Left forelimb (tissue), 1 donor: ENCODE measurements around the gene CEP85.

Experiments used
- DNase-seq: peaks from one replicate; pipeline ENCODE4 v3.0.0-alpha.2; 2018; ENCODE audit warnings: low spot score

Gene CEP85

GRCh38 chr1:26233903-26234643 lies at the start of gene CEP85:
Gene CEP85, plus strand, starts transcription at chr1:26234200. Its CDS starts 5,584 bp downstream, at chr1:26239784.
- peak; percentile 99 for DNase-seq

GRCh38 chr1:26184883-26185282 lies 49.1 kb upstream of the CEP85 start:
- no peak for DNase-seq

DNA sequence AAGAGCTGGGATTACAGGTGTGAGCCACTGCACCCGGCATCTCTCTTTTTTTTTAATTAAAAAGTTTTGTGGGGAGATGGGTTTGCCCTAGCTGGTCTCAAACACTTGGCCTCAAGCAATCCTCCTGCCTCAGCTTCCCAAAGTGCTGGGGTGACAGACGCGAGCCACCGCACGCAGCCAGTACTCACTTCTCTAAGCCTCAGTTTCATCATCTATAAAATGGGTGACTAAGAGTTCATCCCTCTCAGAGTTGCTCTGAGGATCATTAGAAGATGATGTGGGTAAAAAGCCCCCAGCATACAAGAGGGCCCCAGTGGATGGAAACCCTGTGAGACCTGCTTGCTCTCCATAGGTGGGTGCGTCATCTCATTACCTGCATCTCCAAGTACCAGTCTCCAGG lies 46.1 kb upstream of the CEP85 start:
- no peak for DNase-seq

DNA sequence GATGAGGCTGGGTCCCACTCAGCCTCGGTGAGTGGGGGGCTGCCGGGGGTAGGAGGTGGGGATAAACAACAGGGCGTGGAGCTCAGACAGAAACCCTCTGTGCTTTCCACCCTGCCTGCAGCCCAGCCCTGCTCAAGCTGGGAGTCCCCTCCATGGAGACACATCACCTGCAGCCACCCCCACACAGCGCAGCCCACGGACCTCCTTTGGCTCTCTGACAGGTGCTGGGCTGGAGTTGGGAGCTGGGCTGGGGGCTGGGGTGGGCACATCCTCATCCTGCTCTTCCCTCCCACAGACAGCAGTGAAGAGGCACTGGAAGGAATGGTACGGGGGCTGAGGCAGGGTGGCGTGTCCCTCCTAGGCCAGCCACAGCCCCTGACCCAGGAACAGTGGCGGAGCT lies 45.5 kb upstream of the CEP85 start:
- no peak for DNase-seq

GRCh38 chr1:26189331-26189730 lies 44.7 kb upstream of the CEP85 start:
- DNase-seq = no peak

DNA sequence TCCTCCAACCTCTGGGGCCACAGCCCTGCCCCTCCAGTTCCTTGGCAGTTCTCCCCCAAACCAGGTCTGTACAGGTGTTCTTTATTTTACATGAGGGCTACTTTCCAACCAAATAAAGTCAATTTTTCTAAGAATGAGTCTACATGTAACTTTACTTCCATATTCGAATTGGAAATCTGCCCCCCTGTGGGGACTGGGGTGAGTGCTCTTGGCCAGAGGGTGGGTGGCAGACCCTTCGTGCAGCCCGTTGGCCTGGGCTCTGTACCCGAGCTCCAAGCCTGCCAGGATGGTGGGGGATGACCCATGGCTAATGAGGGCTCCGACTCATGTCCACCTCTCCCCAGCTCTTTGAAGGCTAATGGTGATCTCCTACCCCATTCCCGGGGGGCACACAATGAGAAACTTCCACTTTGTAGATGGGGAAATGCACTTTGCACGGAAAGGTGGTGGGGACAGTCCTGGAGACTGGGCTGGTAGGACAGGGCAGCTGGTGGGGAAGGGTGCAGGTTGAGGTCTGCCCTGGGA lies 44.2 kb upstream of the CEP85 start:
- no peak for DNase-seq

- DNase-seq = no peak
Measured at GRCh38 chr1:26190373-26190987, 43.5 kb upstream of the CEP85 start, which contains the start of gene CATSPER4. Gene CATSPER4, plus strand, starts transcription at chr1:26190602. Its CDS starts 26 bp downstream, at chr1:26190628.

GRCh38 chr1:26191739-26192138 lies 42.3 kb upstream of the CEP85 start:
- no peak for DNase-seq

DNA sequence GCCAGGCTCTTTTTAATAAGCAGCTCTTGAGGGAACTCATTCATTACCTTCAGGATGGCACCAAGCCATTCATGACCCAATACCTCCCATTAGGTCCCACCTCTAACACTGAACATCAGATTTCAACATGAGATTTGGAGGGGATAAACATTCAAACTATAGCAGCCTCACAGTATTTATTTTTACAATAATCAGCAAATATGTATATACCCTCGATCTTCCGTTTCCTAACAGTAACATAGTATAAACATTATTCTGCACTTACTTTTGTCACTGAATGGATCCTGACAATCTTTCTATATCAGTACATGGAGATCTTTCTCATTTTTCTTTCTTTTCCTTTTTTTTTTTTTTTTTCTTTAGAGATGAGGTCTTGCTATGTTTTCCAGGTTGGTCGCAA lies 38.2 kb upstream of the CEP85 start:
- no peak for DNase-seq

DNA sequence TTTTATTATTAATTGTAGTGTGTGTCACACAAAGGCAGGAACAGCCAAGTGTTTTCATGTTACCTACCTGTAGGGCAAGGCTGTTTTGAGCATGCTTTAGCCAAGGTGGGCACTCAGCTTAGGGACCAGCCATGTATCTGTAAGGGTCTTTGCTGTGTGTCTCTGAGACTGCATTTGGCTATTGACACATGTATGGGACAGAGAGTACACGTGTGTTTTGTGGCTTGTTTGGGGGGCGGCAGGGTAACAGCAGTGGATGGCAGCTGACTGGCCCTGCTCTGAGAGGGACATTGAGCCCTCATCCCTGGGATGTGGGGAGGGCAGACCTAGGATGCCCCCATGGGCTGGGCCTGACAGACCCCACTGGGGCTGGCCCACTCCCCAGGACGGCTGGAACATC lies 36.7 kb upstream of the CEP85 start:
- no peak for DNase-seq

DNA sequence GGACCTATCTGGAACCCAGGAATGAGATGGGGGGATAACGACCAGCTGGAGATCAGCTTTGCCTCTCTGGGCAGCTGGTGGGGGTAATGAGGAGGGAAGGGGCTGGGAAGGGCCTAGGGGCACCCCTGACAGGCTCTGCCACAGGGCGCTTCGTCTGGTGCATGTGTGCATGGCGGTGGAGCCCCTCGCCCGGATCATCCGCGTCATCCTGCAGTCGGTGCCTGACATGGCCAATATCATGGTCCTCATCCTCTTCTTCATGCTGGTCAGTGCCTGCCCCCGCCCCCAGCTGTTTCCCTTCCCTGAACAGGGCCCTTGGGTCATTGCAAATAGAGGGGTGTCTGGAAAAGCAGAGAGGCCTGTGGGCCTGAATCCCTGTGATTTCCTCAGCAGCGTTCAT lies 36.2 kb upstream of the CEP85 start:
- DNase-seq = no peak

GRCh38 chr1:26200413-26200812 lies 33.6 kb upstream of the CEP85 start:
- no peak for DNase-seq

DNA sequence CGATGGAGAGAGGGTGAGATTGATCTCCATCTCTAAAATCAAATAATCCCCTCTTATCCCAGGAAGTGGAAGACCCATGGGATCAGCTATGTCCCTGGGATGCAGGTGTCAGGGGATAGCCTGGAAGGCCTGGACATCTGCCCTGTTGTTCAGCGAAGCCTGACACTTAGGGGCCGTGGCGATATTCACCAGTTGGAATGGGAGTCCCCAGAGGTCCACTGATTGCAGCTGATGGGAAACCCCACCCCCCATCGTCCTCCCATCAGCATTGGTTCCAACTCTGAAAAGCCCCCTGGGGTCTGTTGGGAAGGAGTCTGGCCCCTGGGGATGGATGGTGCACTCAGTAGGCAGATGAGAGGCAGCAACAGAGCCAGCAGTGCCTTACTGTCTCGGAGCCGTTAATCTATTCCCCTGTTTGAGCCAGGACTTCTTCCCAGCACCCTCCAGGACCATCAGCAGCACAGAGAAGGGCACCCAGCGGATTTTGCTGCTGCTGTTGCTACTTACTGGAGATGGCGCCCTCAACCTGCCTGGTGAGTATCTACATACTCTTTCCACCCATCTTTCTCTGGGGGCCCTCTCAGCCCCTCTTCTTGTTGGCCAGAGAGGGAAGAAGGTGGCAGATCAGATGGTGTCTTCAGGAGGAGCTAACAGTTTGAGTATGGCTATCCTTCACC lies 30.2 kb upstream of the CEP85 start:
- no peak for DNase-seq

- DNase-seq = no peak
Measured at GRCh38 chr1:26210147-26210870, 23.7 kb upstream of the CEP85 start.

GRCh38 chr1:26212726-26213125 lies 21.3 kb upstream of the CEP85 start:
- DNase-seq = no peak

GRCh38 chr1:26213335-26213905 lies 20.6 kb upstream of the CEP85 start:
- no peak for DNase-seq

DNA sequence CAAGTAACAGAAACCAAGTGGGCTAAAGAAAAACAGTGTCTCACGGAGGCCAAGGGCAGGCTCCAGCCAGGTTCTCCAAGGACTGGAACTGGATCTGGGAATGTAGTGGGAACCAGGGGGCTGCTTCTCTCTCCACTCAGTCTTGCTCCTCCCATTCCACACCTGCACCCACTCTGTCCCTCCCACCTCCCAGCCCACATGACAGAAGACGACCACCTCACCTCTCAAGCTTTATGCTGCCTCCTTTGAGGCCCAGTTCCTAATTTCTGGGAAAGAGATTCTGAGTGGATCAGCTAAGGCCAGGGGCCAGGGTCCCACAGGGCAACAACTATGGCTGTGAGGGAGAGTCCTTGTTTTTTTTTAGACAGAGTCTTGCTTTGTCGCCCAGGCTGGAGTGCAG lies 18.8 kb upstream of the CEP85 start:
- DNase-seq = no peak

GRCh38 chr1:26218906-26219494 lies 15.0 kb upstream of the CEP85 start:
- no peak for DNase-seq

DNA sequence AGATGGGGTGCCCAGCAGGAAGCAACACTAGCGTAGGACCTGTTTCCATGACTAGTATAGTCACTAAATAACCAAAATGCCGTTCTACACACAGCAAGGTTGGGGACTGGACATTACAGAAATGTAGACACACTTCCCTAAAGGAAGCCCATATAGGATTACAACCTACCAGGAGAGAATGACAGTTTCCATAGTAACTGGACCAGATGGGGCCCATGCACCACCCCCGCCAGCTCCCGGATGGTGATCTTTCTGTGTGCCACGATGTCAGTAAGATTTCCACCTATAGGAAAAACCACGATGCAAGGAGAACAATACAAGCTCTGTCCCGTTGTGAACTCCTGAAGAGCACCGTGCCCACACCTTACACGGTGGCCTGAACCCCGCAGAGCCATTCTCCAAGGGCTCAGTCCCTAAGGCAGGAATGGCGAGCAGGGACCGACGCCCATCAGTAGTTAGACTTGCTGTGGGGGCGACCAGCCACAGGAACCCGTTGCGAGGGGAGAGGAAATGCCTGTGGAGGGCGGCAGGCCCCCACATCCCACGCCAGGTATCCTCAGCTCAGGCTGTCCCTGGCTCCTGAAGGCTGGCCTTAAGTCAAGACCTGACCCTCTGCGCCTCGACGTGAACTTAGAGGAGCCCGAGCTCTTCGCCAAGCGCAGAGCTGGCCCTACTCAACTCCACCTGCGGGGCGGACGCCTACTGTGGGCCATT lies 13.6 kb upstream of the CEP85 start:
- DNase-seq = no peak

- no peak for DNase-seq
Measured at GRCh38 chr1:26221094-26221493, 12.9 kb upstream of the CEP85 start.

DNA sequence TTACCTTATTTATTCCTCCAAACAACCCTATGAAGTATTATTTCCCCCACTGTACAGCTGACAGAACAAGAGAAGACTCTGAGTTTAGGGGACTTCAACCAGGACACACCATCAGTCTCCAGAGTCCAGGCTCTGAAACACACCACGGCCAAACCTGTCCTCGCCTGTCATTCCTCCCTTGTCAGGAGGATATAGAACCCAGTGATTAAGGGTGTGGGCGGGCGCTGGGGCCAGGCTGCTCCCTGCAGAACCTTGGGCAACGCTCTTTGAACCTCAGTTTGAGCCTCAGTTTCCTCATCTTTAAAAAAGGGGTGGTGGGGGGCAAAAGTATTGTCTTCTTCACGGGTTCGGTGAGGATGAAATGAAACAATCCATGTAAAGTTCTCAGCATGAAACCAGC lies 9.4 kb upstream of the CEP85 start:
- DNase-seq = no peak
